ENCODE results near the gene ADARB2.

ADARB2 gene

GRCh38 chr10:1153805-1154351, 583.4 kb downstream of the ADARB2 start:
- DNase-seq (ENCODE audit: low spot score): no peak
- no peak for TF ChIP-seq CTCF (IDR thresholded peaks at IDR 0.05; ENCODE audit: poor library complexity, severe bottlenecking)
- no peaks in the 10 kb centered on the region for H3K9me3 ChIP-seq (ENCODE audit: severe bottlenecking)
- no peak overlapping the region for H3K4me3 ChIP-seq (ENCODE audit: severe bottlenecking)
- no peak overlapping the region for H3K27ac ChIP-seq (ENCODE audit: poor library complexity, severe bottlenecking)
- H3K4me1 ChIP-seq (ENCODE audit: insufficient read depth, poor library complexity, severe bottlenecking): no peaks in the 10 kb centered on the region
- H3K36me3 ChIP-seq (ENCODE audit: low read depth): no peaks in the 10 kb centered on the region
- H3K27me3 ChIP-seq (ENCODE audit: insufficient read depth, poor library complexity, severe bottlenecking): no peaks in the 10 kb centered on the region
- no peak for ATAC-seq (ENCODE audit: low read depth)

- no peak for TF ChIP-seq CTCF (IDR thresholded peaks at IDR 0.05; ENCODE audit: poor library complexity, severe bottlenecking)
- Histone ChIP-seq H3K4me1 (ENCODE audit: insufficient read depth, poor library complexity, severe bottlenecking) (no peaks in the 10 kb centered on the region), H3K36me3 (ENCODE audit: low read depth) (no peaks in the 10 kb centered on the region), H3K27ac (ENCODE audit: poor library complexity, severe bottlenecking) (no peak overlapping the region), H3K27me3 (ENCODE audit: insufficient read depth, poor library complexity, severe bottlenecking) (no peaks in the 10 kb centered on the region), H3K9me3 (ENCODE audit: severe bottlenecking) (no peaks in the 10 kb centered on the region), H3K4me3 (ENCODE audit: severe bottlenecking) (no peak overlapping the region)
- no peak for ATAC-seq (ENCODE audit: low read depth)
- no peak for DNase-seq (ENCODE audit: low spot score)
These were observed 584.0 kb downstream of the ADARB2 start for GRCh38 chr10:1153251-1153763.

- ATAC-seq (ENCODE audit: low read depth) (no peak), DNase-seq (ENCODE audit: low spot score) (no peak)
- TF ChIP-seq CTCF (IDR thresholded peaks at IDR 0.05; ENCODE audit: poor library complexity, severe bottlenecking): no peak
- Histone ChIP-seq H3K27ac (ENCODE audit: poor library complexity, severe bottlenecking) (no peak overlapping the region), H3K4me1 (ENCODE audit: insufficient read depth, poor library complexity, severe bottlenecking) (no peaks in the 10 kb centered on the region), H3K36me3 (ENCODE audit: low read depth) (no peaks in the 10 kb centered on the region), H3K4me3 (ENCODE audit: severe bottlenecking) (no peak overlapping the region), H3K9me3 (ENCODE audit: severe bottlenecking) (no peaks in the 10 kb centered on the region), H3K27me3 (ENCODE audit: insufficient read depth, poor library complexity, severe bottlenecking) (no peaks in the 10 kb centered on the region)
These were observed 584.7 kb downstream of the ADARB2 start for GRCh38 chr10:1152386-1153250.

- Histone ChIP-seq H3K36me3 (ENCODE audit: low read depth) (no peaks in the 10 kb centered on the region), H3K4me1 (ENCODE audit: insufficient read depth, poor library complexity, severe bottlenecking) (no peaks in the 10 kb centered on the region), H3K27me3 (ENCODE audit: insufficient read depth, poor library complexity, severe bottlenecking) (no peaks in the 10 kb centered on the region), H3K9me3 (ENCODE audit: severe bottlenecking) (no peaks in the 10 kb centered on the region), H3K4me3 (ENCODE audit: severe bottlenecking) (no peak overlapping the region), H3K27ac (ENCODE audit: poor library complexity, severe bottlenecking) (no peak overlapping the region)
- DNase-seq (ENCODE audit: low spot score) (no peak), ATAC-seq (ENCODE audit: low read depth) (peak; percentile 25; the same call in 1 of the 3 replicates)
- TF ChIP-seq CTCF (IDR thresholded peaks at IDR 0.05; ENCODE audit: poor library complexity, severe bottlenecking): no peak
These were observed 586.0 kb downstream of the ADARB2 start for GRCh38 chr10:1151076-1152033.

All from RWPE2 (cell line).